A549 (cell line): ENCODE measurements around the gene ADO.
A peak's percentile ranks its signal among the peaks of the same experiment; 100 is the strongest.

Source experiments
- CBX2 ChIP-seq: fragments of 200-600 bp; sonication (generic); IDR thresholded peaks from 2 replicates; pipeline ENCODE4 v1.6.1; 2016; ENCODE audit warnings: low read depth, mild to moderate bottlenecking, borderline replicate concordance
- CTCF ChIP-seq: fragments of >200 bp; sonication (Bioruptor Twin); formaldehyde crosslinking; IDR thresholded peaks from 3 replicates; pipeline ENCODE4 v1.5.1; 2016
- EP300 ChIP-seq, 2 experiments: fragments of >200 bp; sonication (Bioruptor Twin); formaldehyde crosslinking; IDR thresholded peaks; 2 replicates in 1 of 2; 3 replicates in 1 of 2; pipeline ENCODE4 v1.6.1; 2016 to 2017
- FOSL2 ChIP-seq, 2 experiments: fragments of 450-650 bp in 1 of 2; fragments of >200 bp in 1 of 2; sonication (Bioruptor Twin) in 1 of 2; formaldehyde crosslinking; IDR thresholded peaks; 2 replicates each; pipeline versions ENCODE4 v1.5.0 to v1.6.1; 2016 to 2020; ENCODE audit warnings: mild to moderate bottlenecking in 1 of 2, moderate library complexity in 1 of 2
- HDAC2 ChIP-seq: fragments of 200-600 bp; sonication (generic); IDR thresholded peaks from 2 replicates; pipeline ENCODE4 v1.6.1; 2016
- HEYL ChIP-seq: fragments of 250-450 bp; sonication (Bioruptor Pico); IDR thresholded peaks from 2 replicates; pipeline ENCODE4 v1.8.0; 2021; ENCODE audit warnings: mild to moderate bottlenecking, moderate library complexity
- KDM1A ChIP-seq: fragments of 200-600 bp; sonication (generic); IDR thresholded peaks from 2 replicates; pipeline ENCODE4 v1.6.1; 2016; ENCODE audit warnings: low read depth, mild to moderate bottlenecking
- MAFK ChIP-seq: fragments of 450-650 bp; IDR thresholded peaks from 2 replicates; pipeline ENCODE4 v1.6.1; 2014; ENCODE audit not compliant: partially characterized antibody
- POLR2A ChIP-seq: IDR thresholded peaks from 2 replicates; pipeline ENCODE4 v1.6.1; 2012; ENCODE audit warnings: mild to moderate bottlenecking, low read length
- POLR2AphosphoS2 ChIP-seq: conservative IDR thresholded peaks from 2 replicates; pipeline ENCODE4 v1.6.1; 2012; ENCODE audit warnings: low read length, improper control_type of control experiment, inconsistent platforms
- RARB ChIP-seq: fragments of 250-450 bp; sonication (Bioruptor Pico); IDR thresholded peaks from 2 replicates; pipeline ENCODE4 v1.8.0; 2021; ENCODE audit warnings: mild to moderate bottlenecking, moderate library complexity
- REST ChIP-seq: fragments of 200-600 bp; sonication (generic); IDR thresholded peaks from 2 replicates; pipeline ENCODE4 v1.6.1; 2016; ENCODE audit warnings: antibody characterized with exemption, mild to moderate bottlenecking, moderate library complexity
- USF2 ChIP-seq: fragments of 450-650 bp; IDR thresholded peaks from 2 replicates; pipeline ENCODE4 v1.6.1; 2014; ENCODE audit warnings: antibody characterized with exemption

GRCh38 chr10:62769574-62770242, 34.8 kb upstream of the ADO start:
- TF ChIP-seq MAFK: peak; percentile 83
- TF ChIP-seq USF2: no peak
- no peak for TF ChIP-seq POLR2AphosphoS2
- no peak for TF ChIP-seq CTCF
- no peak for TF ChIP-seq RARB (CRISPR knock-in tag)
- TF ChIP-seq HDAC2: no peak
- no peak for TF ChIP-seq POLR2A
- TF ChIP-seq FOSL2 (IDR thresholded peaks at IDR 0.05): no peak
- TF ChIP-seq FOSL2 (CRISPR knock-in tag; IDR thresholded peaks at IDR 0.05): no peak
- no peak for TF ChIP-seq CBX2
- no peak for TF ChIP-seq HEYL
- no peak for TF ChIP-seq KDM1A
- TF ChIP-seq REST: no peak
- no peak for TF ChIP-seq EP300 (IDR thresholded peaks at IDR 0.05)
